NCI-H1694 treated with DMSO at 0.1 percent for 48 hours (cell line): ENCODE data around the gene DNAI1.
"Not testable (repeated sequence)": the region's sequence is repeated elsewhere in the genome, so short reads cannot be mapped to it uniquely, and the experiment has no call there.

ENCODE experiments used
- DNase-seq: peaks from one replicate; lab custom pipeline; 2025; lab: John Stamatoyannopoulos, UW

Gene DNAI1

DNA sequence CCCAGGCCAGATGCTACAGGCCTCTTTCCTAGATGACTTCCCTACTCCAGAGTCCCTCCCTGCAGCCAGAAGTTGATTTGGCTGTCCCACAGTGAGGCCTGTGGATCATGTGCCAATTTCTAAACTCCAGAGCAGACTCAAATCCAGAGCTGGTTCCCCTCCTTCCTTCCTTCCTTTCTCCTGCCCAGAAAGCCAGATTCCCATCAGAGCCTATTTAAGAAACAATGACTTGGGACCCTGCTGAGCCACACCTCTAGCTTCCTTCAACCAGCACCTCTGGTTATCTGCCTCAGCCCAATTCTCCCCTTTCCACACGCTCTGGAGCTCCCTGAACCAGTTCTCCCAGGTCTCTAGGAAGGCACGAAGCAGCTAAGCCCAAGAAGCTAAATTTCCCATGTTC is 7.5 kb upstream of the DNAI1 start:
- DNase-seq: no peak

DNA sequence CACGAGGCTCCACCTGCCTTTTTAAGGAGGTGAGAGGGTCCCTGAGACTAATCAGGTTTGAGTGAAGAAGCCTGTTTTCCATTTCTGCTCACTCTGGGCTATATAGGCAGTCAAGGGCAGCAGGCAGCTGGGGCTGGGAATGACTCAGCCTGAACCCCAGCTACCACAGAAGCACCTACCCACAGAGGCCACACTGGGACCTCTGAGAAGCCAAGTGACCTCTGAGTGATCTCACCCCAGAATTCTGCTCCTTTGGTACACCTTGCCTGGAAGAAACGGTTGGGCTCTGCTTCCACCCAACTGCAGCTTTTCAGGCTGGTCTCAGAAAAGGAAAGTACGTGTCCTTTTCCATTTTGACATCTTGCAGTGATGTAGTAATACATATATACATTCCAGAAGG is 7.1 kb upstream of the DNAI1 start:
- no peak for DNase-seq

DNA sequence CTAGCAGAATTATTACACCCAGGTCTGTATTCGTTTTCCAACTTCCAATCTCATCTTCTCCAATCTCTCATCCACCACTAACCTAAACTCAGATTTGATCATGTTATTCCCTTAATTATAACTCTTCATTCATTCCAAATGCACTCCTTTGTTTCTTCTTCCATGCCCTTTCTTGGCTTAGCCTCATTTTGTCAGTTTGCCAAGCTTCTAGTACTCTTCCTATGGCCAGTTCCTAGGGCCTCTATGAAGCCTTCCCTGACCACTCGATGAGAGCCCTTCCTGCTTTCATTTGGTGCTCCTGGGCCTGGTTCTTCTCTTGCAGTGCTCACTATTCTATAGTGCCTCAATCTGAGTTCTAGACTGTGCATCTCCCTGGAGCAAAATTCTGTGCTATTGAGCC is 6.0 kb upstream of the DNAI1 start:
- DNase-seq: no peak

DNA sequence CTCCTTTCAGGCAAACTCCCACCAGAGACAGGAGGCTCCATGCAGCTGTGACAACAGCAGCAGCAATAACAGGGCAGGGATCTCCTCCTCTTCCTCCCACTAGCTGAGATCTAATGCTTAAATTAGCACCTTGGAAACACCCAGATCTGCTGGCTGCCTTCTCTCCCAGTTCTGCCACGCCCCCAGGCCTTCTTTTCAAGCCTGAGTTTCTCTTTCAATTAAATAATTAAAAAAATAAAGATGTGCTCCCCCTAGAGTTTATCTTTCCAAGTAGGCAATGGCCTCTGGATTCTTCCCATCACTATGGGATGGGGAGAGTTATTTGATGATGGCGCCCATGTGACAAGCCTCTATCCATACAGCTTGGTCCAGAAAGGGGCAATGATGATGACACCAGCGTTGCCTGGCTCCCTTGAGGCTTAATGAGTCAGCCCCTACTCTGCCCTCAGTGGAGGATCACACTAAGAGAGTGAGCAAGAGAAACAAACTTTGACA is 4.0 kb upstream of the DNAI1 start:
- no peak for DNase-seq

DNA sequence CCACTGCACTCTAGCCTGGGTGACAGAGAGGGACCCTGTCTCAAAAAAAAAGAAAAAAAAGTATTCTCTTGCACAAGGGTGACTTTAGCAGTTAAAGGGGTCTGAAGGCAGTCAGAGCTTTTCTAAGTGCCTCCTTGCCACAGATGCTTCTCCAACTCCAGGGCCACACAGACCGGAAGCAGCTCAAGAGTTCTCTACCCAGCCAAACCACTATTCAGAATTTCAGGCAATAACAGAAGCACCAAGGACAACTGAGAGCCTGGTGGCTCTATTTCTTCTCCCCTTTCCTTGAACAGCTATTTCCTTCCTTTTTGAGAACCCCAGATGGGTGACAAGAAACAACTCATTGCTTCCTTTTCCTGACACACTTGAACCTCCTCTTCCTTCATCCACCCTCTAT is 2.5 kb upstream of the DNAI1 start:
- DNase-seq: no peak

DNA sequence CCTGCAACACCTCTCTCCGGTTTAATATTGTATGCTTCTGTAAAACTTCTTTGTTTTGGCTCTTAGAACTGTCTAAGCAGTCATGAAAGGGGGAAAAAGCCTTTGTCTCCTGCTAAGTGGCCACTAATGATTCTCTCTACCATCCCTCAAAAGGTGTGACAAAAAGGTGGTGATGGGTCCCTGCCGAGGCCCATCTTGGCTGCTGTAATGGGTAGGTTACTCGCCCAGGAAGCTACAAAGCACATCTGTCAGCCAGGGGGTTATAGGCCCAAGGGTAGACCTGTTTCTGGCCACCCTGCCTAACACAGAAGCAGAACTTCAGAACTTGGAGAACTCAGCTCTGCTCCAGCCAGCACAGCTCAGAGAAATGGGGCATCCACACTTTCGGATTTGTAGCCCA is 1.9 kb upstream of the DNAI1 start:
- DNase-seq: no peak

DNA sequence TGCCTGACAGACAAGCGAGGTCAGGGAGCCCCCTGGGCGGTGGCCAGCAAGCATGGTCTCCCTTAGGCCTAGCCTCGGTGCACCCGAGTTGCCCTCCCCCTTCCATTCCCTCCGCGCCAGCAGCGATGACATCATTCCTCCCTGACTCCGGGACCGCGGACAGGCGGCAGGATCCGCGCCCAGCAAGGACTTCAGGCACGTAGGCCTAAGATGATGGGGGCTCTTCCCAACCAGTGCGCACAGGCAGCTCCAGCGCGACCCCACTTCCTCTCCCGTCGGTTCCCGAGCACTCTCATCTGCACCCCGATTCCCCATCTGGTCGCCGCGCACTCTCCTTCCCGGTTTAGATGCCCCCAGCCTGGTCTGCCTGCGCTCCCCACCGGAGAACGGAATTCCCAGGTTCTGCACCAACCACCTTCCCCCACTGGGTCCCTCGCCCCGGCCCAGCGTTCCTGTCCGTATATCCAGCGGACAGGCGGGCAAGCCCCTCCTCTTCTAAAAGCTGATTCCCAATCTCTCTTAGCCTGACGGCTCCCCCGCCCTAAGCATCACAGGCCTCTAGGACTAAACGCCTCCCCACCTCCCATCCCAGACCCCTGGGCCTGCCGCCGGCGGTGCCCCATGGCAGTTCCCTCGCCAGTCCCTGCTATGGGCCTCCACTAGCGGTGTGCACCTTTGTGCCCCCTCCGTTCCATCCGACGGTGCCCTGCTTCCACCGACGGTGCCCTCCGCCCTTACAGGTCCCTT is 1.2 kb upstream of the DNAI1 start:
- DNase-seq: peak; percentile 19

DNA sequence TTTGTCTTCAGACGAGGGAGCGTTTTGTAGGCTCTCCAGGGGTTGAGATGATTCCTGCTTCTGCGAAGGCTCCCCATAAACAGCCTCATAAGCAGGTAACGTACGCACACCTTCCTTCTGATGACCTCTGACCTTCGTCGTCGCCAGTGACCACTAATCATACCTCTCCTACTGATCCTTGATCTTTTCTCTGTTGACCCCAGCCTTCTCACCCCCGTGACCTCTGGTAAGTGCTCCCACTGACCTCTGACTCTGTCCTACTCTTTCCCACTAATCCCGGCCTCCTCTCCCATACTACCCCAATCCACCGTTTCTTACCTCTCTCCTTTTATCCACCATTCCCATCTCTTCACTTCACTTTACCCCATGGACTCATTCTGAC is 345 bp downstream of the DNAI1 start:
- no peak for DNase-seq

DNA sequence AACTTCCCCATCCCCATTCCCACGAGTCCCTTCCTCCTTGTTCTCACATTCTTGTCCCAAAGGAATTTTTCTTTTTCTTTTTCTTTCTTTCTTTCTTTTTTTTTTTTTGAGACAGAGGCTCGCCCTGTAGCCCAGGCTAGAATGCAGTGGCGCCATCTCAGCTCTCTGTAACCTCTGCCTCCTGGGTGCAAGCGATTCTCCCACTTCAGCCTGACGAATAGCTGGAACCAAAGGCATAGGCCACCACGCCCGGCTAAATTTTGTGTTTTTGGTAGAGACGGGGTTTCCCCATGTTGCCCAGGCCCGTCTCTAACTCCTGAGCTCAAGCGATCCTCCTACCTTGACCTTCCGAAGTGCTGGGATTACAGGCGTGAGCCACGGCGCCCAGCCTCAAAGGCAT is 751 bp downstream of the DNAI1 start:
- no peak for DNase-seq

DNA sequence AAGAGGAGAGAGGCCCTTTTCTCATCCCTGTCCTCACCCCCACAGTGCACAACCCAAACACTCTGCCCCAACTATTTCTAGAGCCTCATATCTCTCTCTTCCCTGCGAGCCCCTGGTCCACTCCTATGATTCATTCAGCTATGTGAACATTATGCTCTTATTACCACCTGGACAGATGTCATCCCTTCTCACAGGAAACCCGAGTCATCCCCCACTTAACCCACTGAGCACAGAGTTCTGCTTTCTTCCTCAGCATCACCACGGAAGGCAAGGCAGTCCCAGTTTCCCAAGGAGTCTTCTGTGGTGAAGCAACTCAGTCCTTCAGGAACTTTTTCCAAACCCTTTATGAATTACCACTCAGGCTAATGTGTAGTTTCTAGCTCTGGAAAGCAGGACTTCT is 1.3 kb downstream of the DNAI1 start:
- no peak for DNase-seq

DNA sequence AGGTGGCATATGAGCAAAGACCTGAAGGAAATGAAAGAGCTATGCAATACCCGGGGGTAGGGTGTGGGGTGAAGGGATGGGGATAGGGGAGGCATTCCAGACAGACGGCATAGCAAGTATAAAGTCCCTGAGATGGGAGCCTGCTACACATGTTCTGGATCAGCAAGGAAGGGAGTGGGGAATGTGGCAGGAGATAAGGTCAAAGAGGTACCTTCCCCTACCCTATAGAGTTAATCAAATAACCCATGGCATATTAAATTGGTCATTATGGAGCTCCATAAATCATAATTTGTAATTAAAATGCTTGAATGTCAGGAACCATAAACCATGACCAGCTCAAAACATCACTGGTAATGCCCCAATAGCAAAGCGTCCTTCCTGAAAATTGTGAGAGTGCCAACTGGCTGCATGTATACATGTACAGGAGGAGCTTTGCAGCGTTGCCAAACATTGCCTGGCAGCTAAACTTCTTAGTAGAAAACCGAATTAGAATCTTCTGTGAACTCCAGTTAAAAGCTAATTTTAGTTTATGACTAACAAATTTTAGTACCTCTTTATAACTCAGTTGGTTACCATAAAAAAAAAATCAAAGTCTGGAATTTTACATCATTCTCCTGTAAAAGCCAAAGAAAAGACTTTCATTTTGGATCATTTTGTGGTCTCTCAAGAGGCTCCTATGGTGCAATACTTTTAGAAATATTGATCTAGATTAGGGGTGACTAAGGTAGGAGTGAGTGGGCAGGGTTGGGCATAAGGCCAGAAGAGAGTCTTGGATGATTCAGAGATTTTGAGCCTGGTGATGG is 4.7 kb downstream of the DNAI1 start:
- no peak for DNase-seq

DNA sequence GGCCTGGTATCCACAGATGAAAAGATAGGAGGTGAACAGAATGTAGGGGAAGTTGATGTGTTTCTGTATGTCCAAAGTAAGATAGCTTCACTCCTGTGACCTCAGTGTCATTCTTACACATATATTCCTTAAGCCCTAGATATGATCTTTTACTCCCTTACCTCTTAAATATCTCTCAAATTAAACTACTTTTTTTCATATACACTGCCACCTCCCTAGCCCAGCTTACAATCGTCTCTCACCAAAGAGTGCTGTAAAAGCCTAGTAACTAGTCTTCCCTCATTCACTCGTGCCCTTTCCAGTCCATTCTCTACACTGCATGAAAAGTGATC is 5.3 kb downstream of the DNAI1 start:
- no peak for DNase-seq

DNA sequence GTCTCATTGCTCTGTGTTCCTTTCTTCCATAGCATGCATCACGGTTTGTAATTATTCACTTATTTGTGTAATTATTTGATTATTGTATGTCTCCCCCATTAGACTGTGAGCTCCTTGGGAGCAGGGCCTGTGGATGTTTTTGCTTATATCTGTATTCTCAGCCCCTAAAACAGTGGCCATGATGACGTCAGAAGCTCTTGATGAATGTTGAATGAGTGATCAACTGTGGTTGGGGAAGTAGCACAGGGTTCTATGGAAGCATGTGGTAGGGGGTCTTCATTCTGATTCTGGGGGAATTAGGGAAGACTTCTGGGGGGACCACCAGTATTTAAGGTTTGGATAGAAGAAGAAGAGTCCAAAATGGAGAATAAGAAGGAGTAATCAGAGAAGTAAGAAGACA is 6.0 kb downstream of the DNAI1 start:
- no peak for DNase-seq

DNA sequence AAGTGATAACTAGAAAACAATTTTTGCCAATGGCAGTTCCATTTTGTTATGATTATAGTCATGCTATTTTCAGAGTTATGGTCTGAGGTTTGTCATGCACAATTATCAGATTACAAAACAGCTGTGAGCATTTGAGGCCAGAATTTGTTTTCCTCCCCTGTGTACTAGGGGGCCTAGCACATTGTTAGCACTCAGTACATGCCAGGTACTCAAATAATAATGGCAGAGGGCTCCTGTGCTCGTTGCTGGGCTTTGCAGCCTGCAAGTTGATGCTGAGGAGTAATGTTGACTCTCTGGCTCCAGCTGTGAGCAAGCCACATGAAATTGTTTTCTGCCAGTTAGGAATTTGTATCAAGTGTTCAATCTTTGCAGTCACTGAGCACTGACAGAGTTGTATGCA is 6.9 kb downstream of the DNAI1 start:
- DNase-seq: no peak

DNA sequence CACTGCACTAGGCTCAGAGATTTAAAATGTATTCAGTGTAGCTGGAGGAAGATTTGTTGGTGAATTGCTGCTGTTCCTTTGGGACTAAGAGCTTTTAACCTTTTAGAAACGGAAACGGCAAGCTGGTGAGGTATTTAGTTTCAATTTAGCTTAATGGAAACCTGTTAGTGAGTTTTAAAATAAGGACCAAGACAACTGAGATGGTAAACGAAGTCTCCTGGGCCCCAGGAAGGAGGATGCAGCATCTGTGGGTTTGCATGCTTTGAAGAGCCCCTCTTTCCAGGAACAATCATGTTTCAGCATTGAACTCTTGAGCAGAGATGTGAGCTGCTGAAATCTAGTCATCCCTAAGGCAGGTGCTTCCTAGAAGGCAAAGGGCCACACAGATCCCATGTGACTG is 16.5 kb downstream of the DNAI1 start:
- DNase-seq: no peak

DNA sequence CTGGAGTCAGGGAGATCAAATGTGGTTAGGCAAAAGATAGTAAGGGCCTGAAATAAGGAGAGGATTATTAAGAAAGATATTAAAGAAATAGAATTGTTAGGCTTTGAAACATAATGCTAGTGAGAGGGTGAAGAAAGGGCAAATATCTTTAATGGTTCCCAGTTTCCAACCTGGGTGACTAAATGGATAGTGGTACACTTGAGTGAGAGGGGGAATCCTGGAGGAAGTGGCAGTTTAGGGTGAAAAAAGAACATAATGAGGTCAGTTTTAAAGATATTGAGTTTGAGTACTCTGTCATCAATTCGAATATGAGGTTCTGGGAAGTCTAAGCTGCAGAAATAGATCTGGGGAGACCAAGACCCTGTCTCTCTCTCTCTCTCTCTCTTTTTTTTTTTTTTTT is 18.9 kb downstream of the DNAI1 start:
- no peak for DNase-seq

DNA sequence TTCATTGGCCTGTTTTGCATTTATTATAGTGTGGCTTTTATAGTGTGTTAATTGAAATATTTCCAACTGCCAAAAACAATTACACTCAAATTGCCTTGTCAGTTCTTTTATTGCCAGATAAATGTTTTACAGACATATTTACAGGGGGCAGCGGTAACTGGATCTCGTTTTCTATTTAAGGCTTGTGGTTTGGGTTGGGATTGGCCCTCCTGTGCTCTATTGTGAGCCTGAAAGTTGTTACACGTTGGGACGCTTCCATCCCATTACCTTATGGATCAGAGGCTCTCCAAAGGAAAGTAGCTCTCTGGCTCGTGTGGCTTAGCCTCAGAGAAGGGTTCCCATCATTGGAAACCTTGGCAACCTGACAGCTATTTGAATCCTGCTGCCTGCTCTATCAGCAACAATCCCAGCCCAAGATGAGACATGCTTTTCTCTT is 20.8 kb downstream of the DNAI1 start:
- DNase-seq: no peak

DNA sequence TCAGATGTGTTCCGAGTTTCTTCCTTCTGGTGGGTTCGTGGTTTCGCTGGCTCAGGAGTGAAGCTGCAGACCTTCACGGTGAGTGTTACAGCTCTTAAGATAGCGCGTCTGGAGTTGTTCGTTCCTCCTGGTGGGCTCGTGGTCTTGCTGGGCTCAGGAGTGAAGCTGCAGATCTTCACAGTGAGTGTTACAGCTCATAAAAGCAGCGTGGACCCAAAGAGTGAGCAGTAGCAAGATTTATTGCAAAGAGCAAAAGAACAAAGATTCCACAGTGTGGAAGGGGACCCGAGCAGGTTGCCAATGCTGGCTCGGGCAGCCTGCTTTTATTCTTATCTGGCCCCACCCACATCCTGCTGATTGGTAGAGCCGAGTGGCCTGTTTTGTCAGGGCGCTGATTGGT is 23.0 kb downstream of the DNAI1 start:
- DNase-seq: not testable (repeated sequence)

DNA sequence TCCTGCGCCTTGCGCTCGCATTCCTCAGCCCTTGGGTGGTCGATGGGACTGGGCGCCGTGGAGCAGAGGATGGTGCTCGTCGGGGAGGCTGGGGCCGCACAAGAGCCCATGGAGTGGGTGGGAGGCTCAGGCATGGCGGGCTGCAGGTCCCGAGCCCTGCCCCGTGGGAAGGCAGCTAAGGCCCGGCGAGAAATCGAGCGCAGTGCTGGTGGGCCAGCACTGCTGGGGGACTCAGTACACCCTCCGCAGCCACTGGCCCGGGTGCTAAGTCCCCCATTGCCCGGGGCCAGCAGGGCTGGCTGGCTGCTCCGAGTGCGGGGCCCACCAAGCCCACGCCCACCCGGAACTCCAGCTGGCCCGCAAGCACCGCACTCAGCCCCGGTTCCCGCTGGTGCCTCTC is 24.1 kb downstream of the DNAI1 start:
- not testable (repeated sequence) for DNase-seq

DNA sequence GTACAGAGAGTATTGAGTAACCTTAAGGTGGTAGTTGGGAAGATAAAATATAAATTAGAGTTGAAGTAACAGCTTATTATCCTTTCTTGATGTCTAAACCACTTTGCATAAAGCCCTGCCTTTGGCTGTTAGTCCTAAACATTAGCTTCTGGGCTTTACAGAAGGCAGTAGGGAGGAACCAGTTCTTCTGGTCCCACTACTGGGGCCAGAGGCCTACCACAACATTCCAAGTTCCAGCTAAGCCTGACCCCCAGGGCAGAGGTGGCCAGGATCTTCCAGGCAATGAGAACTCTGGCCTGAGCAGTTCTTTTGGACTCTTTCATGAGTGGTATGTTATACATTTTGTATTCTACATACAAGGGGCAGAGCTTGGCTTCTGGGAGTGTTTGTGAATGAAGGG is 26.1 kb downstream of the DNAI1 start:
- no peak for DNase-seq

DNA sequence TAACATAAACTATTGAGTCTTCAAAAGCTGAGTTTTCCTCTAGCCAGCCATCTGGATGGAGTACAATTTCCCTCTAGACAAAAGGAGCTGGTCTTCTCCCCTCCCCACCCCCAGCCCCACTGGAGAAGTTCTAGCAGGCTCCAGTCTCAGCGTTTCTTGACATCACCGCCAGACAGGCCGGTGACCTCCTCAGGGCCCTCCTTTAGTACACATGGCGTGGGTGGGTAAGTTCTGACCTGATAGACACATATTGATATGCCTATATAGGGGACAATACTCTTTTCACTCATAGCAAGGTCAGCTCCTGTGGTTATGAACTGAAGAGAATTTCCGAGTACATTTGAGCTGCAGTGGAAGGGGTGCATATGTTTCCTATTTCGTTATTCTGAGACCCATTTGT is 27.2 kb downstream of the DNAI1 start:
- no peak for DNase-seq

DNA sequence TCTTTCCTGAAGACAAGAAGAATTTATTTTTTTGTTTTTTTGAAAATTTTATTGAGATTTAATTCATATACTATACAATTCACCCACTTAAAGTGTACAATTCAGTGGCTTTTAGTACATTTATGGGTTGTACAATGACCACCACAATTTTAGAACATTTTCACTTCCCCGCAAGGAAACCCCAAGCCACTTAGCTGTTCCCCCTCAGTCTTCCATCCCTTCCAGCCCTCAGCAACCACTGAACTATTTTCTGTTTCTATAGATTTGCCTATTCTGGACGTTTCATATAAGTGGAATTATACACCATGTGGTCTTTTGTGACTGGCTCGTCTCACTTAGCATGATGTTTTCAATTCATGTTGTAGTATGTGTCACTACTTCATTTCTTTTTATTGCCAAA is 28.0 kb downstream of the DNAI1 start:
- no peak for DNase-seq

DNA sequence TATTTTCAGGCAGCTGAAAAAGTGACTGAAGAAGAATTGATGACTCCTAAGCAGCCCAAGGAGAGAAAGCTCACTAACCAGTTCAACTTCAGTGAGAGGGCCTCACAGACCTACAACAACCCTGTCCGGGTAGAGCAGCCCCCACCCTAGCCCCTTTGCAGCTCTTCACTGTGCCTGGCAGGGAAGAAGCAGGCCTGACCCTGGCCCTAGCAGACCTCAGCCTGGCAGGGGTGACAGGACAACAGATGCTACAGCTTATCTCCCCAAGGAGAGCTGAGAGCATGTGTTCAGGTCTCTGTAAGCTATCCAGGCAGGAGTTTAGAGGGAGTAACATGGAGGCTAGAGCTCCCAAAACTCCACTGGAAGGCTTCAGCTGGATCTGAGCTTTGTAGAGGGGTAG is 31.8 kb downstream of the DNAI1 start:
- no peak for DNase-seq

DNA sequence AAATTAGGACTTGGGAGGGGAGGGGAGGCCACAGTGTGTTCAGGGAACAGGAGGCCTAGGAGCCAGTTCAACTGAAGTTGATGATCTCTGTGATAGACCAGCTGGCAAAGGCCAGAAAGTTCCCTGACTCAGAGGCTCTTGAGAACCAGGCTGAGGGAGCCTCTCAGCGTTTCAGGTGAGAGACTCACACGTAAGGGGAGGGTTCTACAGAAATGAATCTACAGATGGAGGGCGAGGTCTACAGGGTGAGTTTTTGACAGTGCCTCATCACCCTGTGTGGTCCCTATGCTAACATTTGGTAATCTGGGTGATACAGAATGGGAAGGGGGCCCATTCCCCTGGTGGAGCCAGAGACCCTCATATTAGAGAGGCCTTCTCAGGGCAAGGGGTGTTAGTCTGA is 32.2 kb downstream of the DNAI1 start:
- no peak for DNase-seq
